CD14-positive monocyte (primary cell): ENCODE measurements around the gene USP48. TPM values are rescaled to one million over a fixed set of nuclear protein-coding genes. Genes with fewer than 3 reads are reported as not detected.

Source experiments
- DNase-seq, 3 donors: peaks; one replicate each; pipeline ENCODE4 v3.0.0-alpha.2; 2011 to 2022
- H2AFZ ChIP-seq: 2 replicates; pipeline ENCODE4 v1.6.0; 2012; ENCODE audit warnings: mild to moderate bottlenecking, low read depth, low read length, inconsistent platforms; ENCODE audit not compliant: insufficient read depth, poor library complexity, severe bottlenecking
- H3K27ac ChIP-seq, 2 donors: 1 replicate in 1 of 2; 2 replicates in 1 of 2; pipeline ENCODE4 v1.5.1; 2012 to 2013; ENCODE audit warnings: low read length in 2 of 2, control low read depth in 1 of 2, inconsistent platforms in 1 of 2, low read depth in 1 of 2, mild to moderate bottlenecking in 1 of 2
- H3K27me3 ChIP-seq, 2 donors: one replicate each; pipeline versions ENCODE4 v1.6.0 to v1.6.1; 2011 to 2013; ENCODE audit warnings: low read length in 2 of 2; ENCODE audit not compliant: control insufficient read depth in 2 of 2, insufficient read depth in 2 of 2
- H3K36me3 ChIP-seq, 2 donors: replicated peaks in 1 of 2; 1 replicate in 1 of 2; 2 replicates in 1 of 2; pipeline versions ENCODE4 v1.5.1 to v1.6.1; 2012 to 2013; ENCODE audit warnings: low read length in 2 of 2, control low read depth in 1 of 2, inconsistent platforms in 1 of 2, mild to moderate bottlenecking in 1 of 2; ENCODE audit not compliant: insufficient read depth in 2 of 2, control insufficient read depth in 1 of 2
- H3K4me1 ChIP-seq, 2 donors: 1 replicate in 1 of 2; 2 replicates in 1 of 2; pipeline versions ENCODE4 v1.5.1 to v1.6.1; 2012 to 2013; ENCODE audit warnings: low read length in 2 of 2, control low read depth in 1 of 2, inconsistent platforms in 1 of 2, mild to moderate bottlenecking in 1 of 2, moderate library complexity in 1 of 2; ENCODE audit not compliant: insufficient read depth in 2 of 2, control insufficient read depth in 1 of 2
- H3K4me2 ChIP-seq: replicated peaks from 2 replicates; pipeline ENCODE3; 2012; ENCODE audit warnings: low read length, moderate library complexity, mild to moderate bottlenecking; ENCODE audit not compliant: poor library complexity, severe bottlenecking; ENCODE audit errors: extremely low read depth
- H3K4me3 ChIP-seq, 3 experiments: fragments of 200-600 bp in 1 of 3; sonication (generic) in 1 of 3; replicated peaks in 1 of 3; 1 replicate in 2 of 3; 2 replicates in 1 of 3; pipeline ENCODE4 v1.5.1; 2011 to 2013; ENCODE audit warnings: low read length in 3 of 3, mild to moderate bottlenecking in 3 of 3, control low read depth in 2 of 3, low read depth in 2 of 3, inconsistent platforms in 1 of 3, moderate library complexity in 1 of 3
- H3K79me2 ChIP-seq: 2 replicates; pipeline ENCODE4 v1.6.0; 2012; ENCODE audit warnings: mild to moderate bottlenecking, control low read depth, inconsistent platforms, low read length, moderate library complexity; ENCODE audit not compliant: insufficient read depth
- H3K9ac ChIP-seq: 2 replicates; pipeline ENCODE4 v1.6.0; 2017; ENCODE audit warnings: low read length, mild to moderate bottlenecking; ENCODE audit not compliant: insufficient read depth, poor library complexity, severe bottlenecking
- H3K9me3 ChIP-seq, 2 donors: replicated peaks in 1 of 2; 1 replicate in 1 of 2; 2 replicates in 1 of 2; pipeline versions ENCODE4 v1.5.1 to v1.6.1; 2012 to 2013; ENCODE audit warnings: low read length in 2 of 2, control low read depth in 1 of 2; ENCODE audit not compliant: control insufficient read depth in 1 of 2, insufficient read depth in 1 of 2
- H4K20me1 ChIP-seq: 2 replicates; pipeline ENCODE4 v1.6.0; 2012; ENCODE audit warnings: mild to moderate bottlenecking, low read length, control low read depth, moderate library complexity; ENCODE audit not compliant: insufficient read depth
- H3K27ac Mint-ChIP-seq, 7 donors: one replicate each; pipeline ENCODE4 v1.8.0; 2020; ENCODE audit warnings: mild to moderate bottlenecking in 7 of 7, mixed read lengths in 7 of 7, moderate library complexity in 6 of 7, inconsistent platforms in 2 of 7
- H3K27me3 Mint-ChIP-seq, 3 donors: one replicate each; pipeline ENCODE4 v1.8.0; 2021 to 2022; ENCODE audit warnings: low read depth in 3 of 3, mild to moderate bottlenecking in 3 of 3, mixed read lengths in 3 of 3, moderate library complexity in 3 of 3, inconsistent platforms in 1 of 3
- H3K36me3 Mint-ChIP-seq, 2 donors: one replicate each; pipeline ENCODE4 v1.8.0; 2020; ENCODE audit warnings: mixed read lengths in 2 of 2, inconsistent platforms in 1 of 2, mild to moderate bottlenecking in 1 of 2
- H3K4me1 Mint-ChIP-seq: one replicate; pipeline ENCODE4 v1.8.0; 2020; ENCODE audit warnings: mild to moderate bottlenecking, mixed read lengths
- H3K4me3 Mint-ChIP-seq, 2 donors: one replicate each; pipeline ENCODE4 v1.8.0; 2020; ENCODE audit warnings: mild to moderate bottlenecking in 2 of 2, mixed read lengths in 2 of 2, moderate library complexity in 1 of 2
- H3K9me3 Mint-ChIP-seq, 7 donors: one replicate each; pipeline ENCODE4 v1.8.0; 2020 to 2022; ENCODE audit warnings: mixed read lengths in 7 of 7, mild to moderate bottlenecking in 6 of 7, moderate library complexity in 6 of 7, inconsistent platforms in 2 of 7
- CTCF ChIP-seq: fragments of 200-600 bp; IDR thresholded peaks from one replicate; pipeline ENCODE4 v1.8.0; 2022; ENCODE audit warnings: antibody characterized with exemption, mild to moderate bottlenecking
- WGBS: methylation state at CpG from one replicate; pipeline ENCODE4 v1.1.5; 2013; ENCODE audit warnings: missing lambda C conversion rate; ENCODE audit not compliant: insufficient coverage; 5-methylcytosine and 5-hydroxymethylcytosine counted together
- intact Hi-C, 2 donors: fragments of 100-400 bp; cut with micrococcal nuclease; formaldehyde crosslinking; loops; one replicate each; pipeline versions ENCODE4 v1.15.0 to v1.15.1; 2023
- polyA plus RNA-seq, 3 donors: library from polyadenylated mRNA; depleted of rRNA in 1 of 3; unstranded in 2 of 3; stranded (reverse) in 1 of 3; fragments of 300-500 nt in 2 of 3; fragments of >200 nt in 1 of 3; fragmentation: Illumina TruSeq in 2 of 3; gene quantifications; 1 replicate in 2 of 3; 2 replicates in 1 of 3; pipeline ENCODE4 v1.2.3, GENCODE V29; 2012 to 2021

The USP48 gene
- polyA plus RNA-seq, 3 donors: 26.5 to 40.2 (median 34.3) TPM

- Histone ChIP-seq H3K9ac (no peak overlapping the region), H4K20me1 (no peaks in the 10 kb centered on the region), H3K27me3 (no peaks in the 10 kb centered on the region), H3K36me3 (no peaks in the 10 kb centered on the region), H3K4me2 (no peak overlapping the region), H3K4me1 (peaks cover 0 to under 1% of the 10 kb centered on the region in 2 donors), H3K9me3 (peaks cover 3 to 16% of the 10 kb centered on the region in 2 donors), H3K4me3 (no peak overlapping the region), H3K79me2 (no peaks in the 10 kb centered on the region), H3K27ac (no peak overlapping the region), H2AFZ (no peak overlapping the region)
- Mint-ChIP-seq H3K27ac (no peak overlapping the region), H3K4me3 (no peak overlapping the region), H3K9me3 (peaks cover 7 to 19% (median 15%) of the 10 kb centered on the region in 7 donors), H3K4me1 (no peaks in the 10 kb centered on the region), H3K27me3 (peaks cover 0 to 5% (median 2%) of the 10 kb centered on the region in 3 donors), H3K36me3 (peaks cover under 1 to 2% of the 10 kb centered on the region in 2 donors)
- no peak for DNase-seq
- no peak for TF ChIP-seq CTCF
- intact Hi-C loops: no loop called here
- 95% methylated on average over 17 of the region's 17 CpGs for WGBS
Measured at GRCh38 chr1:21829294-21829693, 46.3 kb upstream of the USP48 start.

GRCh38 chr1:21828506-21829210, 45.7 kb upstream of the USP48 start:
- Mint-ChIP-seq H3K4me1 (peaks cover 4% of the 10 kb centered on the region), H3K36me3 (no peaks in the 10 kb centered on the region), H3K9me3 (peaks cover 4 to 13% (median 8%) of the 10 kb centered on the region in 7 donors), H3K4me3 (no peak overlapping the region), H3K27me3 (peaks cover 0 to 5% (median 5%) of the 10 kb centered on the region in 3 donors), H3K27ac (no peak overlapping the region)
- H3K79me2 ChIP-seq: no peaks in the 10 kb centered on the region
- H3K4me2 ChIP-seq: no peak overlapping the region
- H3K27ac ChIP-seq: no peak overlapping the region
- no peak for DNase-seq
- H3K4me1 ChIP-seq: peaks cover 5 to 7% of the 10 kb centered on the region in 2 donors
- intact Hi-C loops: no loop called here
- H3K36me3 ChIP-seq: no peaks in the 10 kb centered on the region
- H4K20me1 ChIP-seq: no peaks in the 10 kb centered on the region
- no peak overlapping the region for H3K9ac ChIP-seq
- H3K4me3 ChIP-seq: no peak overlapping the region
- no peaks in the 10 kb centered on the region for H3K27me3 ChIP-seq
- peaks cover 0 to 9% of the 10 kb centered on the region in 2 donors for H3K9me3 ChIP-seq
- 97% methylated on average over 7 of the region's 28 CpGs for WGBS
- no peak overlapping the region for H2AFZ ChIP-seq
- TF ChIP-seq CTCF: no peak
